ENCODE results near the gene VIPR2.

GRCh38 chr7:159019111-159019510, 125.6 kb downstream of the VIPR2 start:
- TF ChIP-seq CTCF (IDR thresholded peaks at IDR 0.05) (no peak), POLR2A (IDR thresholded peaks at IDR 0.05) (no peak)
